ENCODE data around the gene TRIM75.

The TRIM75 gene

DNA sequence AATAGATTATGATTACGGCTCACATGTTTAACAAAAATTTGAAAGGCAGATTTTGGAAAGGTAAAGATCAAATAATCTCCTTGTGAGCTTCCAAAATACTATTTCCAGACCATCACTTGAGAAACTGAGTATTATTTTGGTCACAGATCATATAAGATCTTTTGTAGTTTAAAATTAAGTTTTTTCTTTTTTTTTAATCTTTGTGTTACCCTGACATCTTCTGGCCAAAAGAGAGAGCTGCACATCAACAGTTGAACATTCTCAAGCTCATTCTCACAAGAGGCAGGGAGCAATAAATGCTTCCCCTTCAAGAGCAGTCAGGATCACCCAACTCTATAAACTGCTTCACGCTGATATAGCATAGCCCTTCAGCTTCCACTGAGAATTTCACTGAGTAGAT, 43.1 kb downstream of the TRIM75 start:
- DNase-seq (ENCODE audit: low read depth), result no peak
- TF ChIP-seq, protein P1, sequence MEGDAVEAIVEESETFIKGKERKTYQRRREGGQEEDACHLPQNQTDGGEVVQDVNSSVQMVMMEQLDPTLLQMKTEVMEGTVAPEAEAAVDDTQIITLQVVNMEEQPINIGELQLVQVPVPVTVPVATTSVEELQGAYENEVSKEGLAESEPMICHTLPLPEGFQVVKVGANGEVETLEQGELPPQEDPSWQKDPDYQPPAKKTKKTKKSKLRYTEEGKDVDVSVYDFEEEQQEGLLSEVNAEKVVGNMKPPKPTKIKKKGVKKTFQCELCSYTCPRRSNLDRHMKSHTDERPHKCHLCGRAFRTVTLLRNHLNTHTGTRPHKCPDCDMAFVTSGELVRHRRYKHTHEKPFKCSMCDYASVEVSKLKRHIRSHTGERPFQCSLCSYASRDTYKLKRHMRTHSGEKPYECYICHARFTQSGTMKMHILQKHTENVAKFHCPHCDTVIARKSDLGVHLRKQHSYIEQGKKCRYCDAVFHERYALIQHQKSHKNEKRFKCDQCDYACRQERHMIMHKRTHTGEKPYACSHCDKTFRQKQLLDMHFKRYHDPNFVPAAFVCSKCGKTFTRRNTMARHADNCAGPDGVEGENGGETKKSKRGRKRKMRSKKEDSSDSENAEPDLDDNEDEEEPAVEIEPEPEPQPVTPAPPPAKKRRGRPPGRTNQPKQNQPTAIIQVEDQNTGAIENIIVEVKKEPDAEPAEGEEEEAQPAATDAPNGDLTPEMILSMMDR (IDR thresholded peaks at IDR 0.05; ENCODE audit: control insufficient read depth, extremely low read depth, insufficient read depth), result peak; percentile 54; the same call in 1 of the 2 replicates
- no peak overlapping the region for H3K4me3 ChIP-seq (ENCODE audit: low read depth, low read length)

DNA sequence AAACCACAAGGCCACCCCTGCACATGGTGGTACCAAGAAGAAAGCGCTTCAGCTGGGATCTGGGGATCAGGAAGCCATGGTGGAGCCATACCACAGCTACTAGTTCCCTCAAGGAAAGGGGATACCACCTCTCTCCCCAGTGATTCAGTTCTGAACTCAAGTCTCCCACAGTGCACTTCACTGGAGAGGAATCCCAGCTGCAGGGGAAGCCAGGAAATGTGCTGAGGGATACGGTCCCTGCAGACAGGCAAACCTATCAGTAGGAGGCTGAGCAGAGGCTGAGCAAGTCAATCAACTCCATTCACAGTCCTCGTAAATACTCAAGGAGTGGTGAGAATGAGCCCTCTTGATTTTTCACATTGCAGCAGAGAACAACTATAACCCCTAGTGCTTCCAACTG, 48.0 kb downstream of the TRIM75 start:
- no peak overlapping the region for H3K4me3 ChIP-seq (ENCODE audit: low read depth, low read length)
- DNase-seq (ENCODE audit: low read depth), result no peak
- TF ChIP-seq, protein P1 (IDR thresholded peaks at IDR 0.05; ENCODE audit: control insufficient read depth, extremely low read depth, insufficient read depth), result no peak

DNA sequence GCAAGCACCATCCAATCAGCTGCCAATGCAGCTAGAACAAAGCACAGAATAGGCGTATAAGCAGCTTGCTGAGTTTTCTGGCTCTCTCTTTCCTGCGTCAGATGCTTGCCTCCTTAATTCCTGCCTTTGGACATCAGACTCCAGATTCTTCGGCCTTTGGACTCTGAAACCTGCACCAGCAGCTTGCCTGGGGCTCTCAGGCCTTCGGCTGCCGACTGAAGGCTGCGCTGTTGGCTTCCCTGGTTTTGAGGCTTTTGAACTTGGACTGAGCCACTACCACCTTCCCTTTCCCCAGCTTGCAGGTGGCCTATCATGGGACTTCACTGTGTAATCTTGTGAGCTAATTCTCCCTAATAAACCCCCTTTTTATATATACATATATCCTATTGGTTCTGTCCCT, 52.9 kb downstream of the TRIM75 start:
- H3K4me3 ChIP-seq (ENCODE audit: low read depth, low read length), result no peak overlapping the region
- DNase-seq (ENCODE audit: low read depth), result no peak
- TF ChIP-seq, protein P1 (IDR thresholded peaks at IDR 0.05; ENCODE audit: control insufficient read depth, extremely low read depth, insufficient read depth), result no peak

Measured in LNCaP clone FGC (cell line).